BLaER1 treated with 17β-estradiol and CSF1 and Interleukin-3, amounts not matched to agents 10 nM and 100 nM (cell line): Measurements from ENCODE around the gene OR52D1.

Experiments
- H3K27ac ChIP-seq, 11 experiments: shearing (Covaris generic); formaldehyde crosslinking; 2 replicates each; pipeline ENCODE4 v1.8.1; 2022
- H3K27me3 ChIP-seq, 11 experiments: shearing (Covaris generic); formaldehyde crosslinking; 2 replicates each; pipeline ENCODE4 v1.8.1; 2022
- H3K36me3 ChIP-seq, 11 experiments: shearing (Covaris generic); formaldehyde crosslinking; 2 replicates each; pipeline ENCODE4 v1.8.1; 2022
- H3K4me1 ChIP-seq, 10 experiments: shearing (Covaris generic); formaldehyde crosslinking; 2 replicates each; pipeline ENCODE4 v1.8.1; 2022
- H3K4me2 ChIP-seq, 11 experiments: shearing (Covaris generic); formaldehyde crosslinking; 2 replicates each; pipeline ENCODE4 v1.8.1; 2022
- H3K4me3 ChIP-seq, 10 experiments: shearing (Covaris generic); formaldehyde crosslinking; 2 replicates each; pipeline ENCODE4 v1.8.1; 2022
- H3K9ac ChIP-seq, 11 experiments: shearing (Covaris generic); formaldehyde crosslinking; 2 replicates each; pipeline ENCODE4 v1.8.1; 2022
- H3K9me3 ChIP-seq, 11 experiments: shearing (Covaris generic); formaldehyde crosslinking; replicated peaks in 1 of 11; 2 replicates each; pipeline ENCODE4 v1.8.1; 2022
- H4K20me1 ChIP-seq, 11 experiments: shearing (Covaris generic); formaldehyde crosslinking; 2 replicates each; pipeline ENCODE4 v1.8.1; 2022
- Cebpa-rat ChIP-seq, 11 experiments: shearing (Covaris generic); IDR thresholded peaks; 2 replicates each; pipeline ENCODE4 v1.8.1; 2022

The OR52D1 gene

GRCh38 chr11:5486003-5486402, 2.5 kb upstream of the OR52D1 start:
- H3K27ac ChIP-seq = no peak overlapping the region
- no peaks in the 10 kb centered on the region for H3K36me3 ChIP-seq
- TF ChIP-seq Cebpa-rat (IDR thresholded peaks at IDR 0.05) = no peak
- no peak overlapping the region for H3K4me2 ChIP-seq
- H3K9ac ChIP-seq = no peak overlapping the region
- H3K4me3 ChIP-seq = no peak overlapping the region
- no peaks in the 10 kb centered on the region for H3K27me3 ChIP-seq
- H3K4me1 ChIP-seq = no peaks in the 10 kb centered on the region
- no peaks in the 10 kb centered on the region for H4K20me1 ChIP-seq
- no peaks in the 10 kb centered on the region for H3K9me3 ChIP-seq

GRCh38 chr11:5486421-5486820, 2.1 kb upstream of the OR52D1 start:
- Histone ChIP-seq H3K36me3 (no peaks in the 10 kb centered on the region), H4K20me1 (no peaks in the 10 kb centered on the region), H3K27ac (no peak overlapping the region), H3K9ac (no peak overlapping the region), H3K27me3 (no peaks in the 10 kb centered on the region), H3K4me3 (no peak overlapping the region), H3K4me1 (no peaks in the 10 kb centered on the region), H3K9me3 (no peaks in the 10 kb centered on the region), H3K4me2 (no peak overlapping the region)
- no peak for TF ChIP-seq Cebpa-rat (IDR thresholded peaks at IDR 0.05)

- Histone ChIP-seq H3K36me3 (no peaks in the 10 kb centered on the region), H3K9ac (no peak overlapping the region), H3K27me3 (no peaks in the 10 kb centered on the region), H3K9me3 (no peaks in the 10 kb centered on the region), H3K27ac (no peak overlapping the region), H3K4me1 (no peaks in the 10 kb centered on the region), H4K20me1 (no peaks in the 10 kb centered on the region), H3K4me3 (no peak overlapping the region), H3K4me2 (no peak overlapping the region)
- TF ChIP-seq Cebpa-rat (IDR thresholded peaks at IDR 0.05) = no peak
These were observed 414 bp downstream of the OR52D1 start for GRCh38 chr11:5488798-5489399.

- Histone ChIP-seq H3K27me3 (no peaks in the 10 kb centered on the region), H3K9ac (no peak overlapping the region), H4K20me1 (no peaks in the 10 kb centered on the region), H3K27ac (no peak overlapping the region), H3K9me3 (no peaks in the 10 kb centered on the region), H3K4me3 (no peak overlapping the region), H3K4me1 (no peaks in the 10 kb centered on the region), H3K36me3 (no peaks in the 10 kb centered on the region), H3K4me2 (no peak overlapping the region)
- TF ChIP-seq Cebpa-rat (IDR thresholded peaks at IDR 0.05) = no peak
These were observed 1.3 kb downstream of the OR52D1 start for GRCh38 chr11:5489576-5490357.

- Histone ChIP-seq H4K20me1 (no peaks in the 10 kb centered on the region), H3K27ac (no peak overlapping the region), H3K4me3 (no peak overlapping the region), H3K4me1 (no peaks in the 10 kb centered on the region), H3K9me3 (no peaks in the 10 kb centered on the region), H3K4me2 (no peak overlapping the region), H3K36me3 (no peaks in the 10 kb centered on the region), H3K27me3 (no peaks in the 10 kb centered on the region), H3K9ac (no peak overlapping the region)
- no peak for TF ChIP-seq Cebpa-rat (IDR thresholded peaks at IDR 0.05)
These were observed 11.2 kb downstream of the OR52D1 start for GRCh38 chr11:5499671-5500070.

GRCh38 chr11:5500393-5500801, 11.9 kb downstream of the OR52D1 start:
- no peak overlapping the region for H3K4me2 ChIP-seq
- H3K27ac ChIP-seq = no peak overlapping the region
- no peaks in the 10 kb centered on the region for H3K4me1 ChIP-seq
- TF ChIP-seq Cebpa-rat (IDR thresholded peaks at IDR 0.05) = no peak
- H4K20me1 ChIP-seq = no peaks in the 10 kb centered on the region
- no peak overlapping the region for H3K4me3 ChIP-seq
- no peak overlapping the region for H3K9ac ChIP-seq
- H3K36me3 ChIP-seq = no peaks in the 10 kb centered on the region
- H3K27me3 ChIP-seq = no peaks in the 10 kb centered on the region
- no peaks in the 10 kb centered on the region for H3K9me3 ChIP-seq

- H3K9me3 ChIP-seq = no peaks in the 10 kb centered on the region
- no peak overlapping the region for H3K4me3 ChIP-seq
- no peaks in the 10 kb centered on the region for H3K27me3 ChIP-seq
- no peak overlapping the region for H3K9ac ChIP-seq
- TF ChIP-seq Cebpa-rat (IDR thresholded peaks at IDR 0.05) = no peak
- no peaks in the 10 kb centered on the region for H3K36me3 ChIP-seq
- no peak overlapping the region for H3K27ac ChIP-seq
- no peaks in the 10 kb centered on the region for H4K20me1 ChIP-seq
- H3K4me1 ChIP-seq = no peaks in the 10 kb centered on the region
- no peak overlapping the region for H3K4me2 ChIP-seq
These were observed 16.0 kb downstream of the OR52D1 start for GRCh38 chr11:5504403-5504921.

- no peak for TF ChIP-seq Cebpa-rat (IDR thresholded peaks at IDR 0.05)
- Histone ChIP-seq H3K4me2 (no peak overlapping the region), H3K27me3 (no peaks in the 10 kb centered on the region), H3K36me3 (no peaks in the 10 kb centered on the region), H4K20me1 (no peaks in the 10 kb centered on the region), H3K9me3 (no peaks in the 10 kb centered on the region), H3K27ac (no peak overlapping the region), H3K9ac (no peak overlapping the region), H3K4me3 (no peak overlapping the region), H3K4me1 (no peaks in the 10 kb centered on the region)
These were observed 17.0 kb downstream of the OR52D1 start for GRCh38 chr11:5505363-5506048.

GRCh38 chr11:5507177-5507932, 18.9 kb downstream of the OR52D1 start:
- no peak overlapping the region for H3K4me3 ChIP-seq
- no peaks in the 10 kb centered on the region for H3K27me3 ChIP-seq
- no peak overlapping the region for H3K27ac ChIP-seq
- no peaks in the 10 kb centered on the region for H3K4me1 ChIP-seq
- no peaks in the 10 kb centered on the region for H4K20me1 ChIP-seq
- H3K9me3 ChIP-seq = no peaks in the 10 kb centered on the region
- no peak overlapping the region for H3K4me2 ChIP-seq
- TF ChIP-seq Cebpa-rat (IDR thresholded peaks at IDR 0.05) = no peak
- H3K36me3 ChIP-seq = no peaks in the 10 kb centered on the region
- no peak overlapping the region for H3K9ac ChIP-seq
